HepG2 (cell line): ENCODE data around the gene NDUFA8. TPM values are rescaled to one million over a fixed set of nuclear protein-coding genes. Genes with fewer than 3 reads are reported as not detected.

Experiments
- ATAC-seq: fragments of 200-7000 bp; cut with Tn5 transposase; 3 replicates; pipeline ENCODE4 v1.9.1; 2020; ENCODE audit warnings: mild to moderate bottlenecking, moderate library complexity
- BruUV-seq: library from RNA; stranded (reverse); fragments of 400-500 nt; replicated peaks from 2 replicates; lab custom pipeline; 2021; lab: Mats Ljungman, UMichigan
- CTCF ChIA-PET: fragments of 300-600 bp; formaldehyde crosslinking; extraction: SDS; loops from one replicate; lab custom pipeline; 2021; ENCODE audit warnings: low total read pairs, inconsistent platforms, low intra/inter-chr PET ratio; lab: Yijun Ruan, JAX
- POLR2A ChIA-PET: fragments of 350-600 bp; sonication (Branson Sonifier 250); formaldehyde crosslinking; loops from one replicate; lab custom pipeline; 2020; ENCODE audit warnings: antibody characterized with exemption, inconsistent platforms; lab: Yijun Ruan, JAX
- DNase-seq: peaks from one replicate; pipeline ENCODE4 v3.0.0-alpha.2; 2015; ENCODE audit warnings: low spot score
- FAIRE-seq: peaks from 3 replicates; lab custom pipeline; 2011; peaks lifted over from hg19 to GRCh38; lab: Jason Lieb, UNC
- H2AFZ ChIP-seq: one replicate; pipeline ENCODE4 v1.6.1; 2011; ENCODE audit warnings: low read length, inconsistent platforms
- H3K27ac ChIP-seq: fragments of 300-600 bp; 3 replicates; pipeline ENCODE4 v1.8.0; 2011; ENCODE audit warnings: mixed run types, mild to moderate bottlenecking, mixed read lengths, low read length, inconsistent platforms; ENCODE audit not compliant: insufficient read depth; ENCODE audit errors: extremely low read length
- H3K27me3 ChIP-seq, 2 experiments: fragments of 200-600 bp in 1 of 2; 2 replicates in 1 of 2; 3 replicates in 1 of 2; pipeline versions ENCODE4 v1.6.0 to v1.8.0; 2011; ENCODE audit warnings: low read length in 2 of 2, mild to moderate bottlenecking in 2 of 2, moderate library complexity in 2 of 2, inconsistent platforms in 1 of 2; ENCODE audit not compliant: insufficient read depth in 2 of 2, control insufficient read depth in 1 of 2
- H3K36me3 ChIP-seq, 2 experiments: fragments of 200-600 bp in 1 of 2; replicated peaks in 1 of 2; 2 replicates in 1 of 2; 3 replicates in 1 of 2; pipeline versions ENCODE4 v1.5.1 to v1.8.0; 2011; ENCODE audit warnings: low read length in 2 of 2, inconsistent platforms in 1 of 2; ENCODE audit not compliant: insufficient read depth in 2 of 2, control insufficient read depth in 1 of 2
- H3K4me1 ChIP-seq: 2 replicates; pipeline ENCODE4 v1.5.1; 2012; ENCODE audit warnings: low read length, inconsistent platforms; ENCODE audit not compliant: insufficient read depth
- H3K4me2 ChIP-seq: 2 replicates; pipeline ENCODE4 v1.6.0; 2011; ENCODE audit warnings: low read depth, low read length, inconsistent platforms
- H3K4me3 ChIP-seq, 3 experiments: fragments of 200-600 bp in 1 of 3; sonication (generic), shearing (Covaris generic) in 1 of 3; replicated peaks in 1 of 3; 2 replicates each; pipeline ENCODE4 v1.5.1; 2011 to 2016; ENCODE audit warnings: low read length in 3 of 3, inconsistent platforms in 2 of 3, low read depth in 2 of 3, mild to moderate bottlenecking in 2 of 3, control low read depth in 1 of 3, mixed read lengths in 1 of 3; ENCODE audit not compliant: insufficient read depth in 1 of 3
- H3K79me2 ChIP-seq: one replicate; pipeline ENCODE4 v1.6.1; 2011; ENCODE audit warnings: low read length, inconsistent platforms; ENCODE audit not compliant: insufficient read depth
- H3K9ac ChIP-seq: 2 replicates; pipeline ENCODE4 v1.6.0; 2011; ENCODE audit warnings: mild to moderate bottlenecking, low read depth, low read length, inconsistent platforms; ENCODE audit not compliant: insufficient read depth
- H3K9me3 ChIP-seq: 2 replicates; pipeline ENCODE4 v1.5.1; 2012; ENCODE audit warnings: mild to moderate bottlenecking, low read length
- H4K20me1 ChIP-seq: 2 replicates; pipeline ENCODE4 v1.6.0; 2011; ENCODE audit warnings: inconsistent platforms, mild to moderate bottlenecking, low read length, moderate library complexity; ENCODE audit not compliant: insufficient read depth
- MAFF ChIP-seq: IDR thresholded peaks from 2 replicates; pipeline ENCODE4 v1.6.1; 2011; ENCODE audit warnings: low read depth, low read length, improper control_type of control experiment
- MAFK ChIP-seq, 2 experiments: IDR thresholded peaks in 1 of 2; conservative IDR thresholded peaks in 1 of 2; 2 replicates each; pipeline ENCODE4 v1.6.1; 2011; ENCODE audit warnings: improper control_type of control experiment in 2 of 2, low read length in 2 of 2
- NFIC ChIP-seq: IDR thresholded peaks from 2 replicates; pipeline ENCODE4 v1.6.1; 2012; ENCODE audit warnings: mild to moderate bottlenecking, low read length, inconsistent platforms
- SMYD3 ChIP-seq: sonication (generic); formaldehyde crosslinking; IDR thresholded peaks from 2 replicates; pipeline ENCODE4 v1.8.1; 2023; ENCODE audit warnings: mild to moderate bottlenecking, missing genetic modification reagents
- TEAD3 ChIP-seq: optimal IDR thresholded peaks from 2 replicates; pipeline ENCODE3; 2016; ENCODE audit warnings: borderline replicate concordance
- ZNF768 ChIP-seq: sonication (generic); formaldehyde crosslinking; IDR thresholded peaks from 2 replicates; pipeline ENCODE4 v1.4.0; 2020; ENCODE audit warnings: missing genetic modification reagents
- WGBS: methylation state at CpG from one replicate; pipeline ENCODE4 v1.1.6; 2017; ENCODE audit warnings: low lambda C conversion rate; 5-methylcytosine and 5-hydroxymethylcytosine counted together
- in situ Hi-C: cut with HindIII; loops from 2 replicates; pipeline ENCODE4 v1.10.0; 2017; ENCODE audit warnings: low pct_unique_long_range_greater_than_20kb; ENCODE audit not compliant: extremely low pct_ligation_motif_present
- intact Hi-C: fragments of 100-400 bp; cut with micrococcal nuclease; formaldehyde crosslinking; loops from one replicate; pipeline ENCODE4 v1.10.0; 2022; ENCODE audit not compliant: unreplicated experiment
- polyA plus RNA-seq, 8 experiments: library from polyadenylated mRNA; depleted of rRNA in 3 of 8; stranded (reverse) in 7 of 8; unstranded in 1 of 8; fragments of >200 nt; fragmentation: Illumina TruSeq in 4 of 8; extraction: Trizol in 4 of 8; gene quantifications; 2 replicates each; pipeline versions ENCODE4 v1.2.1 to v1.2.3, GENCODE V29; 2011 to 2016; ENCODE audit warnings: low read depth in 4 of 8, missing spikeins in 1 of 8, mixed read lengths in 1 of 8; ENCODE audit not compliant: insufficient read depth in 1 of 8
- total RNA-seq, 5 experiments: library from RNA; depleted of rRNA; stranded (reverse); fragments of >200 nt; fragmentation: Illumina TruSeq; extraction: Trizol; gene quantifications; 2 replicates each; pipeline ENCODE4 v1.2.3, GENCODE V29; 2016; ENCODE audit warnings: low read depth in 1 of 5

Gene NDUFA8
- total and polyA plus RNA-seq, 2 of the 13 experiments (the other 11 are each of a cell fraction or from before 2014, with no cell fraction given) = 68.6 to 71.7 TPM

GRCh38 chr9:122205176-122205575 lies 45.6 kb upstream of the NDUFA8 start:
- in situ Hi-C loops = no loop called here
- H3K27me3 ChIP-seq = peaks cover 2 to 3% of the 10 kb centered on the region in 2 experiments; a peak in 1 of 5 replicates
- no peaks in the 10 kb centered on the region for H4K20me1 ChIP-seq
- FAIRE-seq (no peak), ATAC-seq (no peak), DNase-seq (no peak)
- H3K9me3 ChIP-seq = no peaks in the 10 kb centered on the region
- H3K27ac ChIP-seq = no peak overlapping the region
- intact Hi-C loops = no loop called here
- POLR2A ChIA-PET = no interaction called here
- no peaks in the 10 kb centered on the region for H3K4me1 ChIP-seq
- 77% methylated on average over 8 of the region's 8 CpGs for WGBS
- no peaks in the 10 kb centered on the region for H3K36me3 ChIP-seq
- CTCF ChIA-PET = no interaction called here
- no peaks in the 10 kb centered on the region for H3K79me2 ChIP-seq
- no peak overlapping the region for H3K4me2 ChIP-seq
- H3K4me3 ChIP-seq = no peak overlapping the region
- BruUV-seq = no TSS peak
- TF ChIP-seq TEAD3 (no peak), MAFK (conservative IDR thresholded peaks at IDR 0.05 in 1 of 2, IDR thresholded peaks at IDR 0.05 in 1 of 2; ENCODE audit: low read length in 2 of 2) (0 out of 4 replicates have a peak, but pooled peaks have one; percentile 6 to 23), NFIC (no peak), MAFF (0 out of 2 replicates have a peak, but pooled peaks have one; percentile 17)
- H2AFZ ChIP-seq = no peak overlapping the region
- H3K9ac ChIP-seq = no peak overlapping the region

GRCh38 chr9:122204491-122204890 lies 44.9 kb upstream of the NDUFA8 start:
- ATAC-seq (no peak), FAIRE-seq (no peak), DNase-seq (no peak)
- CTCF ChIA-PET = no interaction called here
- Histone ChIP-seq H3K9me3 (no peaks in the 10 kb centered on the region), H3K36me3 (no peaks in the 10 kb centered on the region), H3K4me3 (no peak overlapping the region), H3K9ac (no peak overlapping the region), H4K20me1 (no peaks in the 10 kb centered on the region), H3K4me2 (no peak overlapping the region), H3K4me1 (no peaks in the 10 kb centered on the region), H2AFZ (no peak overlapping the region), H3K79me2 (no peaks in the 10 kb centered on the region), H3K27ac (no peak overlapping the region), H3K27me3 (peaks cover 2 to 3% of the 10 kb centered on the region in 2 experiments; a peak in 1 of 5 replicates)
- intact Hi-C loops = no loop called here
- POLR2A ChIA-PET = no interaction called here
- 89% methylated on average over 12 of the region's 12 CpGs for WGBS
- in situ Hi-C loops = loop anchor here (5.0 kb wide), 1 partner anchor 62 kb away; no protein-coding TSS in a partner anchor
- TF ChIP-seq ZNF768 (CRISPR knock-in tag) = peak; percentile 75; the same call in 1 of the 2 replicates
- TF ChIP-seq SMYD3 (CRISPR knock-in tag) = no peak
- BruUV-seq = no TSS peak
